ENCODE results near the gene BAHCC1.

Gene BAHCC1

GRCh38 chr17:81468111-81468769 is 73.0 kb downstream of the BAHCC1 start:
- TF ChIP-seq HOXC10 (CRISPR knock-in tag; IDR thresholded peaks at IDR 0.05) = no peak
- TF ChIP-seq BCL11B (tag by site-specific recombination; IDR thresholded peaks at IDR 0.05; ENCODE audit: low read depth) = peak; percentile 72; the same call in 1 of the 2 replicates
- no peak for TF ChIP-seq ZNF404 (tag by site-specific recombination; IDR thresholded peaks at IDR 0.05)
- ChIA-PET POLR2A (no interaction called here), CTCF (interaction anchor here (0.6 kb wide), 2 partner anchors 16 to 49 kb away, joined by 4 read pairs; no protein-coding TSS in a partner anchor)

DNA sequence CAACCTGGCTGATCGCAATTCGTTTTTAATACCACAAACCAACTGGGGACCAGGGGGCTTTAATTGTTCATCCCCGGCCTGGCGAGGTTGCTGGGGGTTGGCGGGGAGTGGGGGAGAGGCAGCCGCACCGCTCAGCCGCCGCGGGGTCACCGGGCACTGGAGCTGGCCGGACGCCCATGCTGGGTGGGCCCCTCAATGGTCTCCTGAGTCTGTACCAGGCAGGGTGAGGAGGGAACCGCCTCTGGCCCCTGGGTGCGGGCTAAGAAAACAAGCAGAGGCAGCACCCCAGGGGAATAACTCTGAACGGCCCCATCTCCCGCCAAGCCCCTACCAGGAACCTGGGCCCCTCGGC is 73.5 kb downstream of the BAHCC1 start:
- no peaks in the 10 kb centered on the region for H3K9me3 ChIP-seq (ENCODE audit: control insufficient read depth, insufficient read depth, low read depth, low read length)
- ChIA-PET CTCF (no interaction called here), POLR2A (no interaction called here)
- no peak overlapping the region for H3K4me3 ChIP-seq (ENCODE audit: low read depth, low read length)
- TF ChIP-seq ZBTB26 (tag by site-specific recombination; optimal IDR thresholded peaks at IDR 0.05) (no peak), ZNF548 (tag by site-specific recombination; IDR thresholded peaks at IDR 0.05) (no peak), ZNF558 (tag by site-specific recombination; IDR thresholded peaks at IDR 0.05) (no peak), MYNN (tag by site-specific recombination; IDR thresholded peaks at IDR 0.05; ENCODE audit: borderline replicate concordance) (no peak), ZNF398 (tag by site-specific recombination; IDR thresholded peaks at IDR 0.05) (no peak), ZNF623 (tag by site-specific recombination; IDR thresholded peaks at IDR 0.05) (no peak), ZSCAN30 (tag by site-specific recombination; IDR thresholded peaks at IDR 0.05) (no peak), ZBTB8A (tag by site-specific recombination; IDR thresholded peaks at IDR 0.05) (no peak), ZNF404 (tag by site-specific recombination; IDR thresholded peaks at IDR 0.05) (no peak), ZNF521 (tag by site-specific recombination; IDR thresholded peaks at IDR 0.05) (no peak)
- H3K4me1 ChIP-seq (ENCODE audit: control insufficient read depth, insufficient read depth, low read length) = no peaks in the 10 kb centered on the region
- peaks cover 0 to 12% of the 10 kb centered on the region in 2 experiments; a peak in 1 of 3 replicates for H3K36me3 ChIP-seq (ENCODE audit: control insufficient read depth in 2 of 2, insufficient read depth in 1 of 2, low read length in 2 of 2)
- no peak overlapping the region for H3K27ac ChIP-seq (ENCODE audit: extremely low read depth, low read depth, low read length)

More at GRCh38 chr17:81468111-81468769, 73.0 kb downstream of the BAHCC1 start:
- no peak overlapping the region for H3K4me3 ChIP-seq (ENCODE audit: low read depth, low read length)
- H3K4me1 ChIP-seq (ENCODE audit: control insufficient read depth, insufficient read depth, low read length) = no peaks in the 10 kb centered on the region
- H3K36me3 ChIP-seq (ENCODE audit: control insufficient read depth in 2 of 2, insufficient read depth in 1 of 2, low read length in 2 of 2) = peaks cover 0 to 17% of the 10 kb centered on the region in 2 experiments; a peak in 1 of 3 replicates
- no peaks in the 10 kb centered on the region for H3K9me3 ChIP-seq (ENCODE audit: control insufficient read depth, insufficient read depth, low read depth, low read length)
- H3K27ac ChIP-seq (ENCODE audit: extremely low read depth, low read depth, low read length) = no peak overlapping the region

DNA sequence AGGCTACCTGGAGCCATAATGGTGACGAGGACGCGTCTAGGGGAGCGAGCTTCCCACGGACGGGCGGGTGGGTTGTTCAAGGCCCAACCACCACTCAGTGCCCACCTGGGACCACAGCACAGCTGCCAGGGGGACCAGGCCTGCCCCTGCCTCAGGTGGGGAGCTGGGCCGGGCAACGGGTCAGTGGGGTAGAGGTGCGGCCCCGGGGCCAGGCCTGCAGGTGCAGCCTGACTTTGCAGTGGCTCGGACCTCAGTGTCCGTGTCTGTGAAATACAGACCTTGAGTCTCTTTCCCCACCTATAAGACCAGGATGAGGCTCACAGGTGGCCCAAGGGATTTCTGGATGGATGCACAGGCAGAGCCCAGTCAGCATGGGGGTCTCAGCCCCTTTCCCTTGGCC is 74.0 kb downstream of the BAHCC1 start:
- H3K27ac ChIP-seq (ENCODE audit: extremely low read depth, low read depth, low read length) = no peak overlapping the region
- H3K4me3 ChIP-seq (ENCODE audit: low read depth, low read length) = no peak overlapping the region
- CTCF ChIA-PET = no interaction called here
- peaks cover 0 to 10% of the 10 kb centered on the region in 2 experiments; a peak in 1 of 3 replicates for H3K36me3 ChIP-seq (ENCODE audit: control insufficient read depth in 2 of 2, insufficient read depth in 1 of 2, low read length in 2 of 2)
- no peaks in the 10 kb centered on the region for H3K4me1 ChIP-seq (ENCODE audit: control insufficient read depth, insufficient read depth, low read length)
- POLR2A ChIA-PET = no interaction called here
- no peaks in the 10 kb centered on the region for H3K9me3 ChIP-seq (ENCODE audit: control insufficient read depth, insufficient read depth, low read depth, low read length)
- no peak for TF ChIP-seq ZNF654 (tag by site-specific recombination; IDR thresholded peaks at IDR 0.05; ENCODE audit: low read depth)
- TF ChIP-seq KLF9 (tag by site-specific recombination; IDR thresholded peaks at IDR 0.05; ENCODE audit: low read depth) = no peak
- TF ChIP-seq, protein P1, sequence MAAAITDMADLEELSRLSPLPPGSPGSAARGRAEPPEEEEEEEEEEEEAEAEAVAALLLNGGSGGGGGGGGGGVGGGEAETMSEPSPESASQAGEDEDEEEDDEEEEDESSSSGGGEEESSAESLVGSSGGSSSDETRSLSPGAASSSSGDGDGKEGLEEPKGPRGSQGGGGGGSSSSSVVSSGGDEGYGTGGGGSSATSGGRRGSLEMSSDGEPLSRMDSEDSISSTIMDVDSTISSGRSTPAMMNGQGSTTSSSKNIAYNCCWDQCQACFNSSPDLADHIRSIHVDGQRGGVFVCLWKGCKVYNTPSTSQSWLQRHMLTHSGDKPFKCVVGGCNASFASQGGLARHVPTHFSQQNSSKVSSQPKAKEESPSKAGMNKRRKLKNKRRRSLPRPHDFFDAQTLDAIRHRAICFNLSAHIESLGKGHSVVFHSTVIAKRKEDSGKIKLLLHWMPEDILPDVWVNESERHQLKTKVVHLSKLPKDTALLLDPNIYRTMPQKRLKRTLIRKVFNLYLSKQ (tag by site-specific recombination; IDR thresholded peaks at IDR 0.05; ENCODE audit: borderline replicate concordance) = no peak
- no peak for TF ChIP-seq WT1 (tag by site-specific recombination; IDR thresholded peaks at IDR 0.05)
- no peak for TF ChIP-seq YY1 (tag by site-specific recombination; IDR thresholded peaks at IDR 0.05)
- no peak for TF ChIP-seq ZNF660 (tag by site-specific recombination; IDR thresholded peaks at IDR 0.05)
- TF ChIP-seq, protein P2, sequence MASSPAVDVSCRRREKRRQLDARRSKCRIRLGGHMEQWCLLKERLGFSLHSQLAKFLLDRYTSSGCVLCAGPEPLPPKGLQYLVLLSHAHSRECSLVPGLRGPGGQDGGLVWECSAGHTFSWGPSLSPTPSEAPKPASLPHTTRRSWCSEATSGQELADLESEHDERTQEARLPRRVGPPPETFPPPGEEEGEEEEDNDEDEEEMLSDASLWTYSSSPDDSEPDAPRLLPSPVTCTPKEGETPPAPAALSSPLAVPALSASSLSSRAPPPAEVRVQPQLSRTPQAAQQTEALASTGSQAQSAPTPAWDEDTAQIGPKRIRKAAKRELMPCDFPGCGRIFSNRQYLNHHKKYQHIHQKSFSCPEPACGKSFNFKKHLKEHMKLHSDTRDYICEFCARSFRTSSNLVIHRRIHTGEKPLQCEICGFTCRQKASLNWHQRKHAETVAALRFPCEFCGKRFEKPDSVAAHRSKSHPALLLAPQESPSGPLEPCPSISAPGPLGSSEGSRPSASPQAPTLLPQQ (tag by site-specific recombination; IDR thresholded peaks at IDR 0.05) = no peak
- TF ChIP-seq ZNF488 (tag by site-specific recombination; IDR thresholded peaks at IDR 0.05) = no peak
- no peak for TF ChIP-seq ZNF239 (tag by site-specific recombination; IDR thresholded peaks at IDR 0.05)

Data from HEK293 (cell line).